ENCODE data around the gene NOD1. TPM values are rescaled to one million over a fixed set of nuclear protein-coding genes. Genes with fewer than 3 reads are reported as not detected.

The NOD1 gene
- total RNA-seq, 2 donors from 2014 or later: 16.2 to 47.0 TPM

GRCh38 chr7:30466266-30466665, 12.3 kb downstream of the NOD1 start:
- DNase-seq (ENCODE audit: low spot score) (no peak), ATAC-seq (ENCODE audit: insufficient number of reproducible peaks, low FRiP score, low read depth) (no peak)
- Histone ChIP-seq H3K9me3 (no peaks in the 10 kb centered on the region), H3K4me3 (no peak overlapping the region), H3K27me3 (replicated peaks; ENCODE audit: insufficient read depth) (no peaks in the 10 kb centered on the region), H3K36me3 (no peaks in the 10 kb centered on the region), H3K27ac (no peak overlapping the region), H3K4me1 (ENCODE audit: control insufficient read depth in 1 of 2, low read depth in 2 of 2) (peaks cover 44% of the 10 kb centered on the region in 2 donors)
- no peak for TF ChIP-seq CTCF (IDR thresholded peaks at IDR 0.05)

DNA sequence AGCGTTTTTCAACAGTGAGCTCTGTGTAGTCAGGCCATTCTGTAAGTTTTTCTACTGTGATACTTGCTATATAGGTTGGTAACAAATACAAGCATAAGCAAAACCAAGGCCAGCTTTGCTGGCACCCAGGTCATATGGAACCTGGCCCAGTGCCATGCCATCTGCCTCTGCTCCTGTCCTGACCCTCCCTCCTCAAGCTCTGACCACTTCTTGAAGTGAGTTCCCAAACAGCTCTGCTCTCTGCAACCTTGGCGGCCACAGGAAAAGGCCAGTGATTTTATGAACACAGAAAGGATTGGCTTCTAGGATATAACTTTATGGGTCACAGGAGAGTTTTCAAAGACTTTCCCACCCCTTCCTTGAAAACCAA, 12.8 kb downstream of the NOD1 start:
- ATAC-seq (ENCODE audit: insufficient number of reproducible peaks, low FRiP score, low read depth) (no peak), DNase-seq (ENCODE audit: low spot score) (no peak)
- H3K9me3 ChIP-seq: no peaks in the 10 kb centered on the region
- H3K36me3 ChIP-seq: no peaks in the 10 kb centered on the region
- H3K4me1 ChIP-seq (ENCODE audit: control insufficient read depth in 1 of 2, low read depth in 2 of 2): peaks cover 39 to 40% of the 10 kb centered on the region in 2 donors
- H3K27ac ChIP-seq: no peak overlapping the region
- H3K27me3 ChIP-seq (replicated peaks; ENCODE audit: insufficient read depth): no peaks in the 10 kb centered on the region
- TF ChIP-seq CTCF (IDR thresholded peaks at IDR 0.05): no peak
- H3K4me3 ChIP-seq: no peak overlapping the region

- peaks cover 34 to 37% of the 10 kb centered on the region in 2 donors for H3K4me1 ChIP-seq (ENCODE audit: control insufficient read depth in 1 of 2, low read depth in 2 of 2)
- H3K27me3 ChIP-seq (replicated peaks; ENCODE audit: insufficient read depth): no peaks in the 10 kb centered on the region
- no peak for TF ChIP-seq CTCF (IDR thresholded peaks at IDR 0.05)
- no peak for DNase-seq (ENCODE audit: low spot score)
- no peak overlapping the region for H3K4me3 ChIP-seq
- no peaks in the 10 kb centered on the region for H3K36me3 ChIP-seq
- no peak overlapping the region for H3K27ac ChIP-seq
- no peak for ATAC-seq (ENCODE audit: insufficient number of reproducible peaks, low FRiP score, low read depth)
- H3K9me3 ChIP-seq: no peaks in the 10 kb centered on the region
Measured at GRCh38 chr7:30465046-30465810, 13.4 kb downstream of the NOD1 start.

GRCh38 chr7:30464231-30464671, 14.3 kb downstream of the NOD1 start:
- Histone ChIP-seq H3K27ac (no peak overlapping the region), H3K9me3 (no peaks in the 10 kb centered on the region), H3K4me3 (no peak overlapping the region), H3K4me1 (ENCODE audit: control insufficient read depth in 1 of 2, low read depth in 2 of 2) (peaks cover 30 to 33% of the 10 kb centered on the region in 2 donors), H3K27me3 (replicated peaks; ENCODE audit: insufficient read depth) (no peaks in the 10 kb centered on the region), H3K36me3 (no peaks in the 10 kb centered on the region)
- DNase-seq (ENCODE audit: low spot score) (no peak), ATAC-seq (ENCODE audit: insufficient number of reproducible peaks, low FRiP score, low read depth) (no peak)
- TF ChIP-seq CTCF (IDR thresholded peaks at IDR 0.05): no peak

- TF ChIP-seq CTCF (IDR thresholded peaks at IDR 0.05): no peak
- ATAC-seq (ENCODE audit: insufficient number of reproducible peaks, low FRiP score, low read depth) (no peak), DNase-seq (ENCODE audit: low spot score) (no peak)
- Histone ChIP-seq H3K9me3 (no peaks in the 10 kb centered on the region), H3K27ac (no peak overlapping the region), H3K4me3 (no peak overlapping the region), H3K4me1 (ENCODE audit: control insufficient read depth in 1 of 2, low read depth in 2 of 2) (peaks cover 28 to 30% of the 10 kb centered on the region in 2 donors), H3K27me3 (replicated peaks; ENCODE audit: insufficient read depth) (no peaks in the 10 kb centered on the region), H3K36me3 (no peaks in the 10 kb centered on the region)
Measured at GRCh38 chr7:30463405-30464145, 15.0 kb downstream of the NOD1 start.

Measured in thoracic aorta (tissue), 2 donors.